MM.1S (cell line): ENCODE results near the gene PKD1L1.

ENCODE experiments used
- DNase-seq: peaks from one replicate; pipeline ENCODE4 v3.0.0-alpha.2; 2015
- H2AFZ ChIP-seq: fragments of 300-600 bp; sonication (generic); 2 replicates; pipeline ENCODE4 v1.6.0; 2016; ENCODE audit warnings: antibody characterized with exemption, low read length
- H3F3A ChIP-seq: fragments of 300-600 bp; sonication (generic); 2 replicates; pipeline ENCODE4 v1.6.1; 2016; ENCODE audit warnings: mild to moderate bottlenecking, antibody characterized with exemption, low read length, moderate library complexity, mixed read lengths; ENCODE audit not compliant: insufficient read depth
- H3K27ac ChIP-seq: fragments of 300-600 bp; sonication (generic); 2 replicates; pipeline ENCODE4 v1.5.1; 2016; ENCODE audit warnings: mild to moderate bottlenecking, low read length
- H3K27me3 ChIP-seq: fragments of 300-600 bp; sonication (generic); replicated peaks from 2 replicates; pipeline ENCODE4 v1.6.0; 2016; ENCODE audit warnings: low read length; ENCODE audit not compliant: insufficient read depth
- H3K36me3 ChIP-seq: fragments of 300-600 bp; sonication (generic); replicated peaks from 2 replicates; pipeline ENCODE4 v1.6.1; 2016; ENCODE audit warnings: mild to moderate bottlenecking, low read length, mixed read lengths; ENCODE audit not compliant: insufficient read depth
- H3K4me1 ChIP-seq: fragments of 300-600 bp; sonication (generic); 2 replicates; pipeline ENCODE4 v1.6.1; 2016; ENCODE audit warnings: low read length, mixed read lengths
- H3K4me2 ChIP-seq: fragments of 300-600 bp; sonication (generic); 2 replicates; pipeline ENCODE4 v1.6.0; 2016; ENCODE audit warnings: low read depth, low read length
- H3K4me3 ChIP-seq: fragments of 300-600 bp; sonication (generic); 2 replicates; pipeline ENCODE4 v1.5.1; 2016; ENCODE audit warnings: low read length, mixed read lengths
- H3K79me2 ChIP-seq: fragments of 300-600 bp; sonication (generic); 2 replicates; pipeline ENCODE4 v1.6.1; 2016; ENCODE audit warnings: mixed run types, low read length, mixed read lengths
- H3K9ac ChIP-seq: fragments of 300-600 bp; sonication (generic); 2 replicates; pipeline ENCODE4 v1.6.1; 2016; ENCODE audit warnings: low read length, mixed read lengths
- H3K9me2 ChIP-seq: fragments of 300-600 bp; sonication (generic); replicated peaks from 2 replicates; pipeline ENCODE4 v1.6.1; 2016; ENCODE audit warnings: mild to moderate bottlenecking, low read length, mixed read lengths; ENCODE audit not compliant: insufficient read depth
- H3K9me3 ChIP-seq: fragments of 300-600 bp; sonication (generic); replicated peaks from 2 replicates; pipeline ENCODE4 v1.6.1; 2016; ENCODE audit warnings: mild to moderate bottlenecking, low read length, mixed read lengths; ENCODE audit not compliant: insufficient read depth
- H4K20me1 ChIP-seq: fragments of 300-600 bp; sonication (generic); 2 replicates; pipeline ENCODE4 v1.6.1; 2016; ENCODE audit warnings: mild to moderate bottlenecking, low read length, moderate library complexity, mixed read lengths; ENCODE audit not compliant: insufficient read depth
- CTCF ChIP-seq: fragments of 300-600 bp; sonication (generic); IDR thresholded peaks from 2 replicates; pipeline ENCODE4 v1.5.1; 2016; ENCODE audit warnings: antibody characterized with exemption, low read length, mixed read lengths
- EZH2 ChIP-seq: fragments of 300-600 bp; sonication (generic); optimal IDR thresholded peaks from 2 replicates; pipeline ENCODE3; 2017; ENCODE audit warnings: low read depth, mild to moderate bottlenecking, antibody characterized with exemption, low read length, mixed read lengths
- EZH2phosphoT487 ChIP-seq: fragments of 300-600 bp; sonication (generic); IDR thresholded peaks from 2 replicates; pipeline ENCODE4 v1.6.1; 2018; ENCODE audit warnings: antibody characterized with exemption, low read length

Gene PKD1L1

GRCh38 chr7:47846138-47846836 lies 102.0 kb downstream of the PKD1L1 start:
- no peaks in the 10 kb centered on the region for H3K27me3 ChIP-seq
- no peaks in the 10 kb centered on the region for H3F3A ChIP-seq
- H3K9me3 ChIP-seq, result no peaks in the 10 kb centered on the region
- no peaks in the 10 kb centered on the region for H3K9me2 ChIP-seq
- H3K36me3 ChIP-seq, result no peaks in the 10 kb centered on the region
- no peaks in the 10 kb centered on the region for H3K79me2 ChIP-seq
- H3K9ac ChIP-seq, result no peak overlapping the region
- no peak overlapping the region for H3K4me2 ChIP-seq
- no peaks in the 10 kb centered on the region for H3K4me1 ChIP-seq
- DNase-seq, result no peak
- TF ChIP-seq EZH2, result no peak
- TF ChIP-seq EZH2phosphoT487, result no peak
- no peaks in the 10 kb centered on the region for H4K20me1 ChIP-seq
- H3K27ac ChIP-seq, result no peak overlapping the region
- no peak overlapping the region for H3K4me3 ChIP-seq
- H2AFZ ChIP-seq, result no peak overlapping the region

- Histone ChIP-seq H3K36me3 (no peaks in the 10 kb centered on the region), H3K9me3 (no peaks in the 10 kb centered on the region), H3K27me3 (no peaks in the 10 kb centered on the region), H3K4me2 (no peak overlapping the region), H3K9ac (no peak overlapping the region), H3K4me3 (no peak overlapping the region), H2AFZ (no peak overlapping the region), H3K4me1 (no peaks in the 10 kb centered on the region), H4K20me1 (no peaks in the 10 kb centered on the region), H3K27ac (no peak overlapping the region), H3K9me2 (no peaks in the 10 kb centered on the region), H3K79me2 (no peaks in the 10 kb centered on the region), H3F3A (no peaks in the 10 kb centered on the region)
- no peak for DNase-seq
- TF ChIP-seq EZH2phosphoT487 (no peak), CTCF (no peak), EZH2 (no peak)
These were observed 104.0 kb downstream of the PKD1L1 start for GRCh38 chr7:47844311-47844710.

- H2AFZ ChIP-seq, result no peak overlapping the region
- no peak overlapping the region for H3K27ac ChIP-seq
- H3K9me3 ChIP-seq, result no peaks in the 10 kb centered on the region
- H3K9me2 ChIP-seq, result no peaks in the 10 kb centered on the region
- H3K9ac ChIP-seq, result no peak overlapping the region
- H3K79me2 ChIP-seq, result no peaks in the 10 kb centered on the region
- H3K4me3 ChIP-seq, result no peak overlapping the region
- H4K20me1 ChIP-seq, result no peaks in the 10 kb centered on the region
- no peaks in the 10 kb centered on the region for H3K4me1 ChIP-seq
- no peak overlapping the region for H3K4me2 ChIP-seq
- H3K36me3 ChIP-seq, result no peaks in the 10 kb centered on the region
- H3K27me3 ChIP-seq, result no peaks in the 10 kb centered on the region
- DNase-seq, result no peak
- no peaks in the 10 kb centered on the region for H3F3A ChIP-seq
- no peak for TF ChIP-seq EZH2
- no peak for TF ChIP-seq EZH2phosphoT487
- no peak for TF ChIP-seq CTCF
These were observed 105.0 kb downstream of the PKD1L1 start for GRCh38 chr7:47843291-47843690.

- H3K27me3 ChIP-seq, result no peaks in the 10 kb centered on the region
- H3K9ac ChIP-seq, result no peak overlapping the region
- H3K79me2 ChIP-seq, result no peaks in the 10 kb centered on the region
- H3K36me3 ChIP-seq, result no peaks in the 10 kb centered on the region
- no peaks in the 10 kb centered on the region for H3F3A ChIP-seq
- no peaks in the 10 kb centered on the region for H3K9me3 ChIP-seq
- no peak for TF ChIP-seq EZH2
- TF ChIP-seq CTCF, result no peak
- no peak for TF ChIP-seq EZH2phosphoT487
- H2AFZ ChIP-seq, result no peak overlapping the region
- no peaks in the 10 kb centered on the region for H4K20me1 ChIP-seq
- no peaks in the 10 kb centered on the region for H3K9me2 ChIP-seq
- no peaks in the 10 kb centered on the region for H3K4me1 ChIP-seq
- no peak overlapping the region for H3K27ac ChIP-seq
- no peak for DNase-seq
- no peak overlapping the region for H3K4me3 ChIP-seq
- no peak overlapping the region for H3K4me2 ChIP-seq
These were observed 108.9 kb downstream of the PKD1L1 start for GRCh38 chr7:47839381-47839780.
